Hindlimb muscle (tissue), 1 donor: ENCODE measurements around the gene NPY. TPM values are rescaled to one million over a fixed set of nuclear protein-coding genes. Genes with fewer than 3 reads are reported as not detected.
"Not testable (repeated sequence)": the region's sequence is repeated elsewhere in the genome, so short reads cannot be mapped to it uniquely, and the experiment has no call there.

Experiments
- DNase-seq: peaks from one replicate; pipeline ENCODE4 v3.0.0-alpha.2; 2013
- polyA plus RNA-seq: library from polyadenylated mRNA; unstranded; fragments of 120-200 nt; gene quantifications from one replicate; pipeline ENCODE4 v1.2.1, GENCODE V29; 2013; ENCODE audit not compliant: insufficient read length

NPY gene
- polyA plus RNA-seq, result 3.8 TPM

DNA sequence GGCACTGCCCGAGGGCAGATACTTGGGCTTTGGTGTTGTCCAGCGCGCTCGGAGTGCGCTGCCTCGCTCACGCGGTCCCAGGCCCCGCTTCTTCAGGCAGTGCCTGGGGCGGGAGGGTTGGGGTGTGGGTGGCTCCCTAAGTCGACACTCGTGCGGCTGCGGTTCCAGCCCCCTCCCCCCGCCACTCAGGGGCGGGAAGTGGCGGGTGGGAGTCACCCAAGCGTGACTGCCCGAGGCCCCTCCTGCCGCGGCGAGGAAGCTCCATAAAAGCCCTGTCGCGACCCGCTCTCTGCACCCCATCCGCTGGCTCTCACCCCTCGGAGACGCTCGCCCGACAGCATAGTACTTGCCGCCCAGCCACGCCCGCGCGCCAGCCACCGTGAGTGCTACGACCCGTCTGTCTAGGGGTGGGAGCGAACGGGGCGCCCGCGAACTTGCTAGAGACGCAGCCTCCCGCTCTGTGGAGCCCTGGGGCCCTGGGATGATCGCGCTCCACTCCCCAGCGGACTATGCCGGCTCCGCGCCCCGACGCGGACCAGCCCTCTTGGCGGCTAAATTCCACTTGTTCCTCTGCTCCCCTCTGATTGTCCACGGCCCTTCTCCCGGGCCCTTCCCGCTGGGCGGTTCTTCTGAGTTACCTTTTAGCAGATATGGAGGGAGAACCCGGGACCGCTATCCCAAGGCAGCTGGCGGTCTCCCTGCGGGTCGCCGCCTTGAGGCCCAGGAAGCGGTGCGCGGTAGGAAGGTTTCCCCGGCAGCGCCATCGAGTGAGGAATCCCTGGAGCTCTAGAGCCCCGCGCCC is at the start of gene NPY:
TSS of gene NPY (plus strand) at position 294 of the 802 bp plus-strand sequence. CDS start 1,051 bp downstream, outside the sequence.
- DNase-seq, result no peak

DNA sequence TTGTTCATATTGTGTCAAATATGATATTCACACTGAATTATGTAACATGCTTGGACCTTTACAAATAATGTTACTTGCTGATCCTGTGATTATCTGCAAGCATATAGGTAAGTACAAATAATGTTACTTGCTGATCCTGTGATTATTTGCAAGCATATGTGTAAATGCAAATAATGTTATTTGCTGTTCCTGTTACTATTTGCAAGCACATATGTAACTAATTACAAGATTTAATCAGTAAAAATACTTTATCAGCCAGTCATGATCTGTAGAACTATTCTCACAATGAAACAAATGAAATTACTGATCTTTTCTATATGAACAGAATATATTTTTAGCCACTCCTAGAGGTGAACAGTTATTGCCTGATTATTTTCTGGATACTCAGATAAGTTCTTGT is 44.7 kb upstream of the NPY start:
- no peak for DNase-seq

DNA sequence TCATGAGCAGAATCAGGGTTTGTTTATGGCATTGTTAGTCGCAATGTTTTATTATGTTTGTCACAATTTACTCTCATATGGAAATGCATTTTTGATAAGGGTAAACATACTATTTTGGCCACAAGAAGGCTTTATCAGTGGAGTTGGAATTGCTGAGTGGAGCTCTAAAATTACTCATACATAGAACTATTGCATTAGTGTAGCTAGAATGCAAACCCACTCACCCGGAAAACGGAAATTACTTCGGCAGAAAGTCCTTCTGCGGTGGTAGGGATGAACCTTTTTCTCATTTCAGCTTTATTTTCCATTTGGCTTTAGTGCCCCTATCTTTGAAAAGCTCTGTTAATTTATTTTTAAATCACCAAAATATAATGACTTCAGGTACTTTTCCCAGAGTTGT is 42.8 kb upstream of the NPY start:
- no peak for DNase-seq

DNA sequence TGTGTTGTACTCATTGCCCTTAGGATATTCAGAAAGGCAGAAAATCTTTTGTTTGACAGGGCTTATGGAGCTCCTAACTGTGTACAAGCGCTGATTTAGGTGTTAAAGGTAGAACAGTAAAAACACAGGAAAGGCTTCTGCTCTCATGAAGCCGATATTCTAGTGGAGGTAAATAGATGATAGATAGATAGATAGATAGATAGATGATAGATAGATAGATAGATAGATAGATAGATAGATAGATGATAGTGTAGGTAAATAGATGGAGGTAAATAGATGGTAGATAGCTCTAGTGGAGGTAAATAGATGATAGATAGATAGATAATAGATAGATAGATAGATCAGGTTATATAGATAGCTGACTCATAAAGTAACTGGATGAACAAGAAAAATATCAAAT is 39.4 kb upstream of the NPY start:
- DNase-seq, result no peak

DNA sequence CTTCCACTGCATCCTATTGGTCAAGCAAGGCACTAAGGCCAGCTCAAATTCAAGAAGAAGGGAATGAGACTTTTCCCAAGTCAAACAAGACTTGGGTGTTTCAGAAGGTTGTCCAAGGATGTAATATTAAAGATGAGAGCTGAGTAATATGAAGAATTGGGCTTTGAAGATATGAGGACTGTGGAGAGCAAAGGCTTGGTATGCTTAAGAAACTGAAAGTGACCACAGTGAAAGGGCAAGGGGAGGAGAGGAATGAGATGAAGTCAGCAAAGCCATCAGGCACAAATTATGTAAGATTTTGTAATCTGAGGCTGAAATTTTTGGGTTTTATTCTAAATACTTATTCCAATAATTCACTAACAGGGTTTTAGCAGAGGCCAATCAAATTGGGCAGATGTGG is 38.6 kb upstream of the NPY start:
- no peak for DNase-seq

DNA sequence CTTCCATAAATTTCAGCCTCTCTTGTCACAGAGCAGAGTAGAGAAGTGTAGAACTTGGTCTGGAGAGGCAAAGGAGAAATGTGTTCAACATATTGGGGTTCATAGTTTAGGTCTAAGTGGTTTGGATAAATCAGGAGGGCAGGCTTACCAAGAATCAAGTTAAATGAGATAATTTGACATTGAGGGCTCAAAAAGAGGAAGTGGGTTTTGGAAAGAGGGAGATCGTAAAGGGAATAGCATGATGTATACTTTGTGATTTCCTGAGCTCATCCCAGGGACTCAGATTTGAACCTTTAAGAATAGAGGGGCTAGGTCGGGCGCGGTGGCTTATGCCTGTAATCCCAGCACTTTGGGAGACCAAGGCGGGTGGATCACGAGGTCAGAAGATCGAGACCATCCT is 34.7 kb upstream of the NPY start:
- no peak for DNase-seq

DNA sequence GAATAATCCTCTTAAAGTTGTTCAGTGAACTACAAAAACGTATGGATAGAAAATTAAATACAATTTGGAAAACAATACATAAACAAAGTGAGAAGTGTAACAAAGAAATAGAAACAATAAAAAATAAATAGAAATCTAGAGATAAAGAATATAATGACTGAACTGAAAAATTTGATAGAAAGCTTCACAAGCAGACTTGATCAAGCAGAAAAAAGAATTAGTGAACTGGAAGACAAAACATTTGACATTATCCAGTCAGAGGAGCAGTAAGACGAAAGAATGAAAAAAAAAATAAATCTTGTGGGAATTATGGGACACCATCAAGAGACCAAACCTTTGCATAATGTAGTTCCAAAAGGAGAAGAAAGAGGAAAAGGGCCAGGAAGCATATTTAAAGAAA is 32.4 kb upstream of the NPY start:
- DNase-seq, result no peak

DNA sequence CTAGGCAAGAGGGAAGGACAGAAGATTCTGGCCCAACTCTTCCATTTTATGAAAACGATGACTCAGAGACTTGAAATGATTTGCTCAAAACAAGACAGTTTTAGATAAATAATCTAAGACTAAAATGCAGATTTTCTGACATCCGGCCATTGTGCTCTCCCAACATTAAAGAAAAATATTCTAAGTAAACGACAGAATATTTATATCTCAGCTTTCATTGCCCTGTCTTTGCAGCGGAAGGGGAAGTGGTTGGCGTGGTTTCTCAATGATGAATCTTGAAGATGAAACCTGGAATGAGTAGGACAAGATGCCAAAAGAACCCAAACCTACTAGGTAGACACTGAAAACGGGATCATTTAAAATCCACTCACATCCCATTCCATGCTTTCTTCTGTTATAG is 28.9 kb upstream of the NPY start:
- DNase-seq, result no peak

DNA sequence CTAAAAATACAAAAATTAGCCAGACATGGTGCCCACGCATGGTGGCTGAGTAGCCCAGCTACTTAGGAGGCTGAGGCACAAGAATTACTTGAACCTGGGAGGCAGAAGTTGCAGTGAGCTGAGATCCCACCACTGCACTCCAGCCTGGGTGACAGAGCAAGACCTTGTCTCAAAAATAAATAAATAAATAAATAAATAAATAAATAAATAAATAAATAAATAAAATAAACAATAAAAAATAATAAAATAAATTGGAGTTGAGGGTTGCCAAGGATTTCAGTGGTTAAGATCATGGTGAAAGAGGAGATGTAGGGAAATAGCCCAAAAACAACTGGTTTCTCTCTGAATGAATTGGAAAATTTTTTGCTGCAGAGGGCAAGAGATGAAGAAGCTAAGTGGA is 25.7 kb upstream of the NPY start:
- not testable (repeated sequence) for DNase-seq

DNA sequence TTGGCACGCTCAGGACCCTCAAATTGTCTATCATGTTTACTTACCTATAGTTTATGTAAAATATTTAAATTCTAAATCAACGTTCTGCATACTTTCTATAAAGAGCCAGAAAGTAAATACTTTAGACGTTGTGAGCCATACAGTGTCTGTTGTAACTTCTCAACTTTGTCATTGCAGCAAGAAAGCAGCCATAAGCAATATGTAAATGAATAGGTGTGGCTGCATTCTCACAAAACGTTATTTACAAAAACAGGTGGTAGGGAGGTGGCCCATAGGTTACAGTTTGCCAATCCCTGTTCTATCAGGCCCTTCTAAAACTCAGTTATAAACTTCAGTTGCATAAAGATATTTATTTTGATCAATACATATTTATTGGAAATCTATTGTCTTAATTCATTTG is 12.1 kb upstream of the NPY start:
- no peak for DNase-seq

DNA sequence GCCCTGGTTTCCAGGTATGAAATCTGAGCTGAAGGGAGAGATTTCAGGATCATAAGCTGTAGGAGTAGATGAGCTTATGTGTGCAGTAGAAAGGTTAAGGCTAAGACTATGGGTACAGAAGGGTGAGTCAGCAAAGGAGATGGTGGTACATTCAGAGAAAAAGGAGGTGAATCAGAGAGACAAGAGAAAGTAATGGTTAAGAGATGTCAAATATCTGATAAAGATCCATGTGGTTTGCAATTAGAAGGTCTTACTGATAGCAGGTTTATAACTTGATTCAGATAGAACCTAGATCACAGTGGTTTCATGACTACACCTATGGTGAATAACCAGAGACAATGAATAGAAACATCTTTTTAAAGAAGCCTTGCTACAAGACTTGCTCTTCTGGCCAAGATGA is 4.5 kb upstream of the NPY start:
- no peak for DNase-seq

DNA sequence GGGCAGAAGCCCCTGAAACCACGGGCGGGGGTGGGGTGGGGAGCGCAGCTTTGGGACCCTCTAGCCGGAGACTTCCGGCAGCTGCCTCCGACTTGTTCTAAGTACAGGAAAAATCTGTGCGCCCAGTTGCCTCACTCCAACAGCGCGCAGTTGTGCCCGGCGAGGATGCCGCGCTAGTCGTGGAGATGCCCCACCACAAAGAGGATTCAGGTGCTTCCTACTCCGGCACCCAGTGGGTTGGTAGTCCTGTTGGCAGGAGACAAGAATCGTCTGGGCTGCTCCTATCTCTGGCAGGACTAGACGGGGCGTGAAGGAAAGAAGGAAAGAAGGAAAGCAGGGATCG is 465 bp upstream of the NPY start:
- DNase-seq, result no peak

DNA sequence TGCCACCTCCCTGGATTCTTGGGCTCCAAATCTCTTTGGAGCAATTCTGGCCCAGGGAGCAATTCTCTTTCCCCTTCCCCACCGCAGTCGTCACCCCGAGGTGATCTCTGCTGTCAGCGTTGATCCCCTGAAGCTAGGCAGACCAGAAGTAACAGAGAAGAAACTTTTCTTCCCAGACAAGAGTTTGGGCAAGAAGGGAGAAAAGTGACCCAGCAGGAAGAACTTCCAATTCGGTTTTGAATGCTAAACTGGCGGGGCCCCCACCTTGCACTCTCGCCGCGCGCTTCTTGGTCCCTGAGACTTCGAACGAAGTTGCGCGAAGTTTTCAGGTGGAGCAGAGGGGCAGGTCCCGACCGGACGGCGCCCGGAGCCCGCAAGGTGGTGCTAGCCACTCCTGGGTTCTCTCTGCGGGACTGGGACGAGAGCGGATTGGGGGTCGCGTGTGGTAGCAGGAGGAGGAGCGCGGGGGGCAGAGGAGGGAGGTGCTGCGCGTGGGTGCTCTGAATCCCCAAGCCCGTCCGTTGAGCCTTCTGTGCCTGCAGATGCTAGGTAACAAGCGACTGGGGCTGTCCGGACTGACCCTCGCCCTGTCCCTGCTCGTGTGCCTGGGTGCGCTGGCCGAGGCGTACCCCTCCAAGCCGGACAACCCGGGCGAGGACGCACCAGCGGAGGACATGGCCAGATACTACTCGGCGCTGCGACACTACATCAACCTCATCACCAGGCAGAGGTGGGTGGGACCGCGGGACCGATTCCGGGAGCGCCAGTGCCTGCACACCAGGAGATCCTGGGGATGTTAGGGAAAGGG is 913 bp downstream of the NPY start:
- no peak for DNase-seq

DNA sequence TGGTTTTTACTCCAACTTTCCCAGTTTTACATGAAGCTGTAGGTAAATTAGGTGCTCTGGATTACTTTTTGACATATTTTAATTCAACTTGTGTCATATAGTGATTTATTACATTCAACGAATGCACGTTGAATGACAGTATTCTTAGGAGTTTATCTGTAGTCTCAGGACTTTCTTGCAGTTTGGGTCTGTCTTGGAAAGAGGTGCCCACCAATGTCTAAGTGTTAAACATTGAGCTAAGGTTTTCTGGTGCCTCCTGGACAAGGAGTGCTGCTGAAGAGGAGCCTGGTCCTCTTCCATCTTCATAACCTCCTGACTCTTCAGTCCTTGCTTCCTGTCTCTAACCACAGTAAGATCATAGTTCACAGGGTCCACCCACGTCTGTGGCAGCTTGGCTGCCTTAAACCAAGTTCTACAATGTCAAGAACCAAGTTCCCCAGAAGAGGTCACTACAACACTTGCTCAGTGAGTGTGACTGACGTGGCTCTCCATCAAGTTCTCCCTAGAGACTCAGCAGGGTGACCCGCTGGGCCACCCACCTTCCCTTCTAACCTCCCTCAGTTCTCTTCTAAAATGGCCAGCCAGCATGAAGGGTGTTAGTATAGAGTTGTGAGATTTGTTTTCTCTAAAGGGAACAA is 6.1 kb downstream of the NPY start:
- DNase-seq, result no peak

DNA sequence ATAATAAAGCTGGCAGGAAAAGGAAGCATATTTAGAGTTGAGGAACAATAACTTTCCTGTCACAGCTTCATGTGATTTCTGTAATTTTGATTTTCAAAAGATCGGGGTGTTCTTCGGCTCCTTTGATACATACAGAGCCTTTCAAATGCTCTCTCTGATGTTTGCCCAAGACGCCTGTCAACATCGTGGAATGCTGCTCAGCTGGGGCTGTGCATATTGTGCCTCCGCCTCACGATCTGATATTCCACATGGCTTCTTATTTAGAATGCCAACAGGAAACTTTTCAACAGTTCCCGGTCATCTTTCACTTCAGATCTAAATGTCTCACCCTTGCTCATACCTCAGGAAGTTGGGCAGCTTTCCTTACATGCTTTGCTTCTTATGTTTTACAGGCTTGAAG is 7.3 kb downstream of the NPY start:
- no peak for DNase-seq

DNA sequence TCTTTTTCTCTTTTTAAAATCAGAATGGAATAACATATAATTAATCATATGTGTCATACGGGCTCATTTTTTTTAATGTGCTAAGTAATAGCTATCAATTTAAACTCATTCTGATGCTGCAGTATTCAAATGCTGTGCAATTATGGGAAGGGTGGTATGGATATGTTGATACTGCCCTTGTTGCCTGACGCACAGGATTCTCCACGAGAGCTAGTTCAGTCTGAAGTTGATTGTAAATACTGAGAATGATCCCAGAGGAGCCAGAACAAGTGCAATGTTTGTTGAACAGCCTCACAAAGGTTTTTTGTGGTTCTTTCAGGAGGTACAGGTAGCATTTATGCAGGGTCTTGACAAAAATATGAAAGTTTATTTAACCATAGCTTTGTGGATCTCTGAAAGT is 13.4 kb downstream of the NPY start:
- DNase-seq, result no peak

DNA sequence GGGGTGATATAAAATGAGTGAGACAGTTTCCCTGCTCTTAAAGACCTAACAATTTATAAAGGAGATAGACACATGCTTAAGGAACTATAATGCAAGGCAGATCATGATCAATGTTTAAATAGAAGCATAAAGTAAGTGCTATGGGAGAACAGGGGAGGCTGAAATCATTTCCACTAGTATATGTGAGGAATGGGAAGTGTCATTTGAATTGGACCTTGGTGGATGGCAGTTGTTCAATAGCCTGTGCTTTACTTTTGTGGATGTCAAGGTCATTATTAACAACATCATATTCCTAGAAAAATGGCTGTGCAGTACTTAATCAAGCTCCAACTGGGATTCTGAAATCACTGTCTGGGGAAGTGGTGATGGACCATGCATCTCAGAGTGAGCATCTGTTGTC is 14.7 kb downstream of the NPY start:
- DNase-seq, result no peak

DNA sequence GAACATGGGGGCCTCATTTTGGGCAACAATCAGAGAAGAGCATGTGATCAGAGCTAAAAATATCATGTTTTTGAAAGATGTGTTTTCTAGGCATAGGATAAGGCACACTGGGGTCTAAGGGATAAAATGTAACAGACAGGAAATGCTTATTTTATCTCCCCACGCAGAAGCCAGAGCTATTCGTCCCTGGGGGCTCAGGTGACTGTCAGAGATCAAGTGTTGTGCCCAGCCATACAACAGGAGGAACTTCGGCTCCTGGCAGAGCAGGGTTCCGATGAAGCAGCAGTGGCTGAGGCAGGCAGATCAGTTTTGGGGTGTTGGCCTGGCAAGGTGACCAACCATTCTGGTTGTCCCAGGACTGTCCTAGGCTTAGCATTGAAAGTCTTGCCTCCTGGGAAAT is 15.2 kb downstream of the NPY start:
- no peak for DNase-seq

DNA sequence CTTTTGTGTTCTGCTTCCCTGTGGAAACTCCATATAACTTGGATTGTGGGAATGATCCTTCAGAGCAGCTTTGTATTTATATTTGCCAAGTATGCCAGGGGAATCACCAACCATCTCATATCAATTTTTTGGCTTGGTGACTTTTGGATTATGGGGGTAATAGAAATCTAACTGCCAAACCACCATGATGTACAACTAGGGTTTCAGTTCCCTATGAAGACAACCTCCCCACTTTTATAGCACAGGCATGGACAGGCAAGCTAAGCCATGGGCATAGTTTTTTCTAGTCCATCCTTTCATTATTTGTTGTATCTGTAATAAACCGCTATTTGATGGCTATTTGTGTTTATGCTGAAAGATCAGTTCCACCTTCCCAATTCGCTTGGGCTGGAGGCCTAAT is 17.7 kb downstream of the NPY start:
- DNase-seq, result no peak

DNA sequence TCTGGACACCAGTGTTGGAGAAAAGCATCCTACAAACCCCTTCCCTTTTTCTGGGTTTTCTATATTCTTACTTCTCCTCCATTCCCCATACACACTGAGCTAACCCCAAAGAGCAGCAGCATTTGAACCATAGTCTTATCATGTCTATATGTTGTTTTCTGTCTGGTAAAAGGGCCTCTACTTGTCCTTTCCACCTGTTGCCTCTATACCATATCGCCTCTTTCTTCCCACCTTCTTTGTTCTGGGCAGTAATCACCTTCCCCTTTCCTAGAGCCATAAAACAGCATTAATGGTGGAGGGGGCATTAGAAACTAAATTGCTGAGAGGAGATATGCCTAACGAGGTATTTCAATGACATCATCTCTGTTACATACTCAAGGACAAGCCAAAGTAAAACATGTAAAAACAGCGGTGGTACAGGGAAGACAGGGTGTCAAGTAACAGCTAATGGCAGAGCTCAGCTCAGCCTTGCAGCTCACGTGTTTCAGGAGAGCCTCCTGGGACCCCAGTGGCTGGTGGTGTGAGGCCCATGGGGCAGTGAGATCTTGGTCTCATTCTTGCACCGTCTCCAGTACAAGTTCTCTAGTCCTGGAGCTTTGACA is 20.6 kb downstream of the NPY start:
- DNase-seq, result no peak

DNA sequence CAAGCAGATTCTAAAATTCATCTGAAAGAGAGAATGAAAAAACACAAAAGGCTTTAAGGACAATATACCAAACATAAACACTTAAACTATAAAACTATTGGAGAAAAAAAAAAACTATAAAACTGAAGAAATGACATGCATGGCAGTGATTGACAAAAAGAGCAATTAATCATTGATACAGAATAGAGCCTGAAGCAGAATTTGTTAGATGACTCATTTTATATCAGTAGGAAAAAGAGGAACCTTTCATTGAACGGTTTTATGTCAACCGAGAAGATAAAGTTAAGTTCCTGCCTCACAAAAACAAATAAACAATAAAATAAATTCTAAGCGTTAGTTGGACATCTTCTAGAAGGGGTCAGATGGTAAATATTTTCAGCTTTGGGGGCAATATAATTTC is 23.3 kb downstream of the NPY start:
- no peak for DNase-seq

DNA sequence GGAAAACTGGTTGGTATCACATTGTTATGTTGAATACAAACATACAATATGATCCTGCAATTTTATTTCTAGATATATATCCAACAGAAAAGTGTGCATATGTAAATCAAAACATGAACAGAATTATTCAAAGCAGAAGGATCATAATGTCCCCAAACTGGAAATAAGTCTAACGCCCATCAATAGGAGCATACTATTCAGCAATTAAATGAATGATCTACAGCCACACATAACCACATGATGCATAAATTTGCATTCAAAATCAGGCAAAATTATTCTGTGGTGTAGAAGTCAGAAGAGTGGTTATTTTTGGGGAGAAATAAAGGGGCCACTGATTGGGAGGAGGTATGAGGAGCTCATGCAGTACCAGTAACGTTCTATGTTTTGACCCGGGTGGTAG is 28.6 kb downstream of the NPY start:
- no peak for DNase-seq

DNA sequence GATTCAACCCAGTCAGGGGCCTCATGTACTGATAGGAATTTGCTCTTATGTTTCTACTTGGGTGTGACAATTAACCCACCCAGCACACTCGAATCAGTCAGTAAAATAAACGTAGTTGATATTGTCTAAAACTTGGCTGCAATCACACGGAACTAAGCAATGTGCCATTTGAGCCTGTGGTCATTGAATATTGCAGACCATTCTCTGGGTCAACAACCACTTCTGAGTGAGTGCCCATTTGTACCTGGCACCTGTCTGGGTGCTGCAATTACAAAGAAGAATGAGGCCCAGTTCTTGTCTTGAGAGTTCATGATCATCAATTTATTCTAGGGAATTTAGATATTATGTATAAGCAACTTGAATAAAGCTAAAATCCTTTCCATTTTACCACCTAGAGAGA is 29.8 kb downstream of the NPY start:
- no peak for DNase-seq
